H1 (cell line): Measurements from ENCODE around the gene PRIMPOL. TPM values are rescaled to one million over a fixed set of nuclear protein-coding genes. Genes with fewer than 3 reads are reported as not detected.

Source experiments
- EZH2 ChIP-seq: fragments of 200-600 bp; sonication (generic); IDR thresholded peaks from 2 replicates; pipeline ENCODE4 v1.7.1; 2012; ENCODE audit warnings: low read depth, mild to moderate bottlenecking, moderate library complexity, low read length, inconsistent platforms; ENCODE audit not compliant: severe bottlenecking
- HDAC6 ChIP-seq: IDR thresholded peaks from one replicate; pipeline ENCODE4 v1.7.1; 2012; ENCODE audit warnings: low read depth, mild to moderate bottlenecking, inconsistent platforms, low read length, moderate library complexity
- JUN ChIP-seq: IDR thresholded peaks from 2 replicates; pipeline ENCODE4 v1.6.1; 2011; ENCODE audit warnings: low read depth, mild to moderate bottlenecking, improper control_type of control experiment, low read length
- POU5F1 ChIP-seq: IDR thresholded peaks from 2 replicates; pipeline ENCODE4 v1.6.1; 2011; ENCODE audit warnings: low read depth, mild to moderate bottlenecking, low read length, moderate library complexity
- TEAD4 ChIP-seq: IDR thresholded peaks from 2 replicates; pipeline ENCODE4 v1.6.1; 2012; ENCODE audit warnings: low read depth, low read length, inconsistent platforms, mixed read lengths
- polyA plus RNA-seq, 7 experiments: library from polyadenylated mRNA; depleted of rRNA in 3 of 7; stranded (reverse) in 5 of 7; unstranded in 2 of 7; fragments of >200 nt in 5 of 7; fragments of 200-250 nt in 2 of 7; gene quantifications; 1 replicate in 5 of 7; 2 replicates in 1 of 7; 4 replicates in 1 of 7; pipeline versions ENCODE4 v1.2.1 to v1.2.3, GENCODE V29; 2011 to 2013; ENCODE audit warnings: missing spikeins in 2 of 7, mixed read lengths in 2 of 7
- total RNA-seq: library from RNA; stranded (reverse); fragmentation: NEBNext Ultra II Directional; extraction: Animal tissue kit (Norgen Biotek cat#: 25700); gene quantifications from 2 replicates; pipeline ENCODE4 v1.2.1, GENCODE V29; 2021
- TF ChIP-seq, protein P1 (sequence below): fragments of 300-600 bp; sonication (generic); IDR thresholded peaks from 2 replicates; pipeline ENCODE4 v1.7.1; 2012; ENCODE audit warnings: low read length, moderate library complexity, mild to moderate bottlenecking, inconsistent platforms; ENCODE audit not compliant: insufficient replicate concordance
- TF ChIP-seq, protein P2 (sequence below): IDR thresholded peaks from 2 replicates; pipeline ENCODE4 v1.6.1; 2011; ENCODE audit warnings: low read depth, mild to moderate bottlenecking, low read length; ENCODE audit not compliant: insufficient read depth
- TF ChIP-seq, protein P3 (sequence below), 3 experiments: IDR thresholded peaks; 1 replicate in 2 of 3; 2 replicates in 1 of 3; pipeline versions ENCODE4 v1.5.1 to v1.6.1; 2011; ENCODE audit warnings: low read length in 3 of 3, mild to moderate bottlenecking in 3 of 3, inconsistent platforms in 2 of 3, low read depth in 1 of 3, moderate library complexity in 1 of 3; ENCODE audit not compliant: insufficient read depth in 1 of 3; ENCODE audit errors: control extremely low read depth in 1 of 3

PRIMPOL gene
- total and polyA plus RNA-seq, 2 of the 8 experiments (the other 6 are each of a cell fraction or from before 2014, with no cell fraction given): 4.4 to 6.7 TPM

DNA sequence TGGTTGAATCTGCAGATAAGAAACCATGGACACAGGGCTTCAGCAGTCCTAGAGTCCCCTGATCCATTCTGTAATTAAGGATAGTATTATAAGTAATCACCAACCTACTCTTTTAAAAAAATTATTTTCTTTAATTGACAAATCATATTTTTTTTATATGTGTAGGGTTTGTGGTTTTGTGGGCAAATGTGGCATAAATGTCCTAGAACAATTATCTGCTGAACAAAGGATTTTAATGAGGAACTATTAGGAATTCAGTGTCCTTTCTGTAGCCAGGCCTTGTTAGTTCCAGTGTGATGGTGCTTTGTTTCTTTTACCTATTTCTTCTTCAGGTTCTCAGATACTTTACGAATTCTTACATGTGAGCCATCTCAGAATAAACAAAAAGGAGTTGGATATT is 32.4 kb downstream of the PRIMPOL start (continued):
- TF ChIP-seq, protein P1, sequence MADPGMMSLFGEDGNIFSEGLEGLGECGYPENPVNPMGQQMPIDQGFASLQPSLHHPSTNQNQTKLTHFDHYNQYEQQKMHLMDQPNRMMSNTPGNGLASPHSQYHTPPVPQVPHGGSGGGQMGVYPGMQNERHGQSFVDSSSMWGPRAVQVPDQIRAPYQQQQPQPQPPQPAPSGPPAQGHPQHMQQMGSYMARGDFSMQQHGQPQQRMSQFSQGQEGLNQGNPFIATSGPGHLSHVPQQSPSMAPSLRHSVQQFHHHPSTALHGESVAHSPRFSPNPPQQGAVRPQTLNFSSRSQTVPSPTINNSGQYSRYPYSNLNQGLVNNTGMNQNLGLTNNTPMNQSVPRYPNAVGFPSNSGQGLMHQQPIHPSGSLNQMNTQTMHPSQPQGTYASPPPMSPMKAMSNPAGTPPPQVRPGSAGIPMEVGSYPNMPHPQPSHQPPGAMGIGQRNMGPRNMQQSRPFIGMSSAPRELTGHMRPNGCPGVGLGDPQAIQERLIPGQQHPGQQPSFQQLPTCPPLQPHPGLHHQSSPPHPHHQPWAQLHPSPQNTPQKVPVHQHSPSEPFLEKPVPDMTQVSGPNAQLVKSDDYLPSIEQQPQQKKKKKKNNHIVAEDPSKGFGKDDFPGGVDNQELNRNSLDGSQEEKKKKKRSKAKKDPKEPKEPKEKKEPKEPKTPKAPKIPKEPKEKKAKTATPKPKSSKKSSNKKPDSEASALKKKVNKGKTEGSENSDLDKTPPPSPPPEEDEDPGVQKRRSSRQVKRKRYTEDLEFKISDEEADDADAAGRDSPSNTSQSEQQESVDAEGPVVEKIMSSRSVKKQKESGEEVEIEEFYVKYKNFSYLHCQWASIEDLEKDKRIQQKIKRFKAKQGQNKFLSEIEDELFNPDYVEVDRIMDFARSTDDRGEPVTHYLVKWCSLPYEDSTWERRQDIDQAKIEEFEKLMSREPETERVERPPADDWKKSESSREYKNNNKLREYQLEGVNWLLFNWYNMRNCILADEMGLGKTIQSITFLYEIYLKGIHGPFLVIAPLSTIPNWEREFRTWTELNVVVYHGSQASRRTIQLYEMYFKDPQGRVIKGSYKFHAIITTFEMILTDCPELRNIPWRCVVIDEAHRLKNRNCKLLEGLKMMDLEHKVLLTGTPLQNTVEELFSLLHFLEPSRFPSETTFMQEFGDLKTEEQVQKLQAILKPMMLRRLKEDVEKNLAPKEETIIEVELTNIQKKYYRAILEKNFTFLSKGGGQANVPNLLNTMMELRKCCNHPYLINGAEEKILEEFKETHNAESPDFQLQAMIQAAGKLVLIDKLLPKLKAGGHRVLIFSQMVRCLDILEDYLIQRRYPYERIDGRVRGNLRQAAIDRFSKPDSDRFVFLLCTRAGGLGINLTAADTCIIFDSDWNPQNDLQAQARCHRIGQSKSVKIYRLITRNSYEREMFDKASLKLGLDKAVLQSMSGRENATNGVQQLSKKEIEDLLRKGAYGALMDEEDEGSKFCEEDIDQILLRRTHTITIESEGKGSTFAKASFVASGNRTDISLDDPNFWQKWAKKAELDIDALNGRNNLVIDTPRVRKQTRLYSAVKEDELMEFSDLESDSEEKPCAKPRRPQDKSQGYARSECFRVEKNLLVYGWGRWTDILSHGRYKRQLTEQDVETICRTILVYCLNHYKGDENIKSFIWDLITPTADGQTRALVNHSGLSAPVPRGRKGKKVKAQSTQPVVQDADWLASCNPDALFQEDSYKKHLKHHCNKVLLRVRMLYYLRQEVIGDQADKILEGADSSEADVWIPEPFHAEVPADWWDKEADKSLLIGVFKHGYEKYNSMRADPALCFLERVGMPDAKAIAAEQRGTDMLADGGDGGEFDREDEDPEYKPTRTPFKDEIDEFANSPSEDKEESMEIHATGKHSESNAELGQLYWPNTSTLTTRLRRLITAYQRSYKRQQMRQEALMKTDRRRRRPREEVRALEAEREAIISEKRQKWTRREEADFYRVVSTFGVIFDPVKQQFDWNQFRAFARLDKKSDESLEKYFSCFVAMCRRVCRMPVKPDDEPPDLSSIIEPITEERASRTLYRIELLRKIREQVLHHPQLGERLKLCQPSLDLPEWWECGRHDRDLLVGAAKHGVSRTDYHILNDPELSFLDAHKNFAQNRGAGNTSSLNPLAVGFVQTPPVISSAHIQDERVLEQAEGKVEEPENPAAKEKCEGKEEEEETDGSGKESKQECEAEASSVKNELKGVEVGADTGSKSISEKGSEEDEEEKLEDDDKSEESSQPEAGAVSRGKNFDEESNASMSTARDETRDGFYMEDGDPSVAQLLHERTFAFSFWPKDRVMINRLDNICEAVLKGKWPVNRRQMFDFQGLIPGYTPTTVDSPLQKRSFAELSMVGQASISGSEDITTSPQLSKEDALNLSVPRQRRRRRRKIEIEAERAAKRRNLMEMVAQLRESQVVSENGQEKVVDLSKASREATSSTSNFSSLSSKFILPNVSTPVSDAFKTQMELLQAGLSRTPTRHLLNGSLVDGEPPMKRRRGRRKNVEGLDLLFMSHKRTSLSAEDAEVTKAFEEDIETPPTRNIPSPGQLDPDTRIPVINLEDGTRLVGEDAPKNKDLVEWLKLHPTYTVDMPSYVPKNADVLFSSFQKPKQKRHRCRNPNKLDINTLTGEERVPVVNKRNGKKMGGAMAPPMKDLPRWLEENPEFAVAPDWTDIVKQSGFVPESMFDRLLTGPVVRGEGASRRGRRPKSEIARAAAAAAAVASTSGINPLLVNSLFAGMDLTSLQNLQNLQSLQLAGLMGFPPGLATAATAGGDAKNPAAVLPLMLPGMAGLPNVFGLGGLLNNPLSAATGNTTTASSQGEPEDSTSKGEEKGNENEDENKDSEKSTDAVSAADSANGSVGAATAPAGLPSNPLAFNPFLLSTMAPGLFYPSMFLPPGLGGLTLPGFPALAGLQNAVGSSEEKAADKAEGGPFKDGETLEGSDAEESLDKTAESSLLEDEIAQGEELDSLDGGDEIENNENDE: no peak
- TF ChIP-seq HDAC6 (no peak), TEAD4 (no peak), EZH2 (no peak), JUN (no peak), POU5F1 (no peak)
- TF ChIP-seq, protein P2, sequence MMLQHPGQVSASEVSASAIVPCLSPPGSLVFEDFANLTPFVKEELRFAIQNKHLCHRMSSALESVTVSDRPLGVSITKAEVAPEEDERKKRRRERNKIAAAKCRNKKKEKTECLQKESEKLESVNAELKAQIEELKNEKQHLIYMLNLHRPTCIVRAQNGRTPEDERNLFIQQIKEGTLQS: no peak
- TF ChIP-seq, protein P3, sequence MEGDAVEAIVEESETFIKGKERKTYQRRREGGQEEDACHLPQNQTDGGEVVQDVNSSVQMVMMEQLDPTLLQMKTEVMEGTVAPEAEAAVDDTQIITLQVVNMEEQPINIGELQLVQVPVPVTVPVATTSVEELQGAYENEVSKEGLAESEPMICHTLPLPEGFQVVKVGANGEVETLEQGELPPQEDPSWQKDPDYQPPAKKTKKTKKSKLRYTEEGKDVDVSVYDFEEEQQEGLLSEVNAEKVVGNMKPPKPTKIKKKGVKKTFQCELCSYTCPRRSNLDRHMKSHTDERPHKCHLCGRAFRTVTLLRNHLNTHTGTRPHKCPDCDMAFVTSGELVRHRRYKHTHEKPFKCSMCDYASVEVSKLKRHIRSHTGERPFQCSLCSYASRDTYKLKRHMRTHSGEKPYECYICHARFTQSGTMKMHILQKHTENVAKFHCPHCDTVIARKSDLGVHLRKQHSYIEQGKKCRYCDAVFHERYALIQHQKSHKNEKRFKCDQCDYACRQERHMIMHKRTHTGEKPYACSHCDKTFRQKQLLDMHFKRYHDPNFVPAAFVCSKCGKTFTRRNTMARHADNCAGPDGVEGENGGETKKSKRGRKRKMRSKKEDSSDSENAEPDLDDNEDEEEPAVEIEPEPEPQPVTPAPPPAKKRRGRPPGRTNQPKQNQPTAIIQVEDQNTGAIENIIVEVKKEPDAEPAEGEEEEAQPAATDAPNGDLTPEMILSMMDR (IDR thresholded peaks at IDR 0.05; ENCODE audit: control extremely low read depth in 1 of 3, insufficient read depth in 1 of 3, low read depth in 1 of 3, low read length in 3 of 3): no peak
- TF ChIP-seq, all 59 proteins: peak for 0
